Smooth muscle cell (in vitro differentiated cells): Measurements from ENCODE around the gene TMEM134. TPM values are rescaled to one million over a fixed set of nuclear protein-coding genes. Genes with fewer than 3 reads are reported as not detected.
A peak's percentile ranks its signal among the peaks of the same experiment; 100 is the strongest.

ENCODE experiments used
- DNase-seq: peaks from one replicate; lab custom pipeline; 2025; ENCODE audit not compliant: unreplicated experiment; lab: John Stamatoyannopoulos, UW
- H2AFZ ChIP-seq: fragments of 200-600 bp; sonication (generic); 2 replicates; pipeline ENCODE4 v1.6.0; 2016; ENCODE audit warnings: antibody characterized with exemption, low read depth, mild to moderate bottlenecking
- H3F3A ChIP-seq: fragments of 200-600 bp; sonication (generic); 2 replicates; pipeline ENCODE4 v1.6.0; 2017; ENCODE audit warnings: antibody characterized with exemption, low read depth
- H3K27ac ChIP-seq: fragments of 200-600 bp; sonication (generic); 2 replicates; pipeline ENCODE4 v1.5.1; 2016; ENCODE audit warnings: low read depth, mild to moderate bottlenecking
- H3K27me3 ChIP-seq: fragments of 200-600 bp; sonication (generic); 2 replicates; pipeline ENCODE4 v1.6.1; 2016; ENCODE audit warnings: low read depth, mild to moderate bottlenecking
- H3K36me3 ChIP-seq: fragments of 200-600 bp; sonication (generic); 2 replicates; pipeline ENCODE4 v1.5.1; 2016; ENCODE audit warnings: low read depth
- H3K4me1 ChIP-seq: fragments of 200-600 bp; sonication (generic); 2 replicates; pipeline ENCODE4 v1.5.1; 2016; ENCODE audit warnings: low read depth
- H3K4me2 ChIP-seq: fragments of 200-600 bp; sonication (generic); 2 replicates; pipeline ENCODE4 v1.6.0; 2016; ENCODE audit warnings: mild to moderate bottlenecking
- H3K4me3 ChIP-seq: fragments of 200-600 bp; sonication (generic); 2 replicates; pipeline ENCODE4 v1.5.1; 2016; ENCODE audit warnings: mild to moderate bottlenecking
- H3K79me2 ChIP-seq: fragments of 200-600 bp; sonication (generic); 2 replicates; pipeline ENCODE4 v1.6.0; 2016; ENCODE audit warnings: low read depth, mild to moderate bottlenecking
- H3K9ac ChIP-seq: fragments of 200-600 bp; sonication (generic); 2 replicates; pipeline ENCODE4 v1.6.0; 2016; ENCODE audit warnings: low read depth
- H3K9me3 ChIP-seq: fragments of 200-600 bp; sonication (generic); replicated peaks from 2 replicates; pipeline ENCODE4 v1.5.1; 2016; ENCODE audit warnings: low read depth
- H4K20me1 ChIP-seq: fragments of 200-600 bp; sonication (generic); 2 replicates; pipeline ENCODE4 v1.6.0; 2016; ENCODE audit warnings: low read depth
- WGBS: methylation state at CpG from one replicate; pipeline ENCODE4 v1.1.7; 2016; ENCODE audit warnings: low lambda C conversion rate; 5-methylcytosine and 5-hydroxymethylcytosine counted together
- polyA plus RNA-seq: library from polyadenylated mRNA; unstranded; fragments of >200 nt; fragmentation: Nextera tagmentation; extraction: Ambion mirVana; gene quantifications from 2 replicates; pipeline ENCODE4 v1.2.1, GENCODE V29; 2016
- total RNA-seq: library from RNA; depleted of rRNA; stranded (reverse); fragments of >200 nt; gene quantifications from 2 replicates; pipeline ENCODE4 v1.2.3, GENCODE V29; 2014
- TF ChIP-seq, protein P1 (sequence below): fragments of 200-600 bp; sonication (generic); IDR thresholded peaks from 2 replicates; pipeline ENCODE4 v1.5.1; 2017; ENCODE audit warnings: borderline replicate concordance, mild to moderate bottlenecking, antibody characterized with exemption; ENCODE audit not compliant: insufficient read depth, poor library complexity, severe bottlenecking

TMEM134 gene
- total and polyA plus RNA-seq, 2 experiments from 2014 or later: 114 to 135 TPM

DNA sequence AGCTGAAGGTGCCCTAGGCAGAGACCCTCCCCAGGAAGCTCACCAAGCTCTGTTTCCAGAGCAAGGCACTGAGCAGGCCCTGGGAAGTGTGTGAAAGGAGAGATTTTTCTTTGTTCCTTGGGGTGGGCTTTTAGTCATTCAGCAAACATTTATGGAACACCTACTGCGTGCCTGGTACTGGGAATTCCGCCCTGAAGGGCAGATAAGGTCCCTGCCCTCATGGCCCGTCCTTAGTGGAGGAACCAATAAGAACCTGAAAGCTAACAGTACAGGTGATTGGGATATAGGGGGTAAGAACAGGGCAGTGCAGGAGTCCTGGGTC is 3.9 kb downstream of the TMEM134 start:
- DNase-seq: no peak
- TF ChIP-seq, protein P1, sequence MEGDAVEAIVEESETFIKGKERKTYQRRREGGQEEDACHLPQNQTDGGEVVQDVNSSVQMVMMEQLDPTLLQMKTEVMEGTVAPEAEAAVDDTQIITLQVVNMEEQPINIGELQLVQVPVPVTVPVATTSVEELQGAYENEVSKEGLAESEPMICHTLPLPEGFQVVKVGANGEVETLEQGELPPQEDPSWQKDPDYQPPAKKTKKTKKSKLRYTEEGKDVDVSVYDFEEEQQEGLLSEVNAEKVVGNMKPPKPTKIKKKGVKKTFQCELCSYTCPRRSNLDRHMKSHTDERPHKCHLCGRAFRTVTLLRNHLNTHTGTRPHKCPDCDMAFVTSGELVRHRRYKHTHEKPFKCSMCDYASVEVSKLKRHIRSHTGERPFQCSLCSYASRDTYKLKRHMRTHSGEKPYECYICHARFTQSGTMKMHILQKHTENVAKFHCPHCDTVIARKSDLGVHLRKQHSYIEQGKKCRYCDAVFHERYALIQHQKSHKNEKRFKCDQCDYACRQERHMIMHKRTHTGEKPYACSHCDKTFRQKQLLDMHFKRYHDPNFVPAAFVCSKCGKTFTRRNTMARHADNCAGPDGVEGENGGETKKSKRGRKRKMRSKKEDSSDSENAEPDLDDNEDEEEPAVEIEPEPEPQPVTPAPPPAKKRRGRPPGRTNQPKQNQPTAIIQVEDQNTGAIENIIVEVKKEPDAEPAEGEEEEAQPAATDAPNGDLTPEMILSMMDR: no peak
- peak overlapping the region; percentile 50 for H3K4me3 ChIP-seq
- H3K27ac ChIP-seq: peak overlapping the region; percentile 92
- no peaks in the 10 kb centered on the region for H3K36me3 ChIP-seq
- H4K20me1 ChIP-seq: no peaks in the 10 kb centered on the region
- no peak overlapping the region for H2AFZ ChIP-seq
- H3K4me1 ChIP-seq: peaks cover 4% of the 10 kb centered on the region
- H3K9me3 ChIP-seq: no peaks in the 10 kb centered on the region
- H3K79me2 ChIP-seq: peaks cover 4% of the 10 kb centered on the region
- WGBS: 40% methylated on average over 3 of the region's 3 CpGs
- peak overlapping the region; percentile 77 for H3K9ac ChIP-seq
- peaks cover 3% of the 10 kb centered on the region for H3F3A ChIP-seq
- H3K27me3 ChIP-seq: no peaks in the 10 kb centered on the region
- H3K4me2 ChIP-seq: peak overlapping the region; percentile 86

DNA sequence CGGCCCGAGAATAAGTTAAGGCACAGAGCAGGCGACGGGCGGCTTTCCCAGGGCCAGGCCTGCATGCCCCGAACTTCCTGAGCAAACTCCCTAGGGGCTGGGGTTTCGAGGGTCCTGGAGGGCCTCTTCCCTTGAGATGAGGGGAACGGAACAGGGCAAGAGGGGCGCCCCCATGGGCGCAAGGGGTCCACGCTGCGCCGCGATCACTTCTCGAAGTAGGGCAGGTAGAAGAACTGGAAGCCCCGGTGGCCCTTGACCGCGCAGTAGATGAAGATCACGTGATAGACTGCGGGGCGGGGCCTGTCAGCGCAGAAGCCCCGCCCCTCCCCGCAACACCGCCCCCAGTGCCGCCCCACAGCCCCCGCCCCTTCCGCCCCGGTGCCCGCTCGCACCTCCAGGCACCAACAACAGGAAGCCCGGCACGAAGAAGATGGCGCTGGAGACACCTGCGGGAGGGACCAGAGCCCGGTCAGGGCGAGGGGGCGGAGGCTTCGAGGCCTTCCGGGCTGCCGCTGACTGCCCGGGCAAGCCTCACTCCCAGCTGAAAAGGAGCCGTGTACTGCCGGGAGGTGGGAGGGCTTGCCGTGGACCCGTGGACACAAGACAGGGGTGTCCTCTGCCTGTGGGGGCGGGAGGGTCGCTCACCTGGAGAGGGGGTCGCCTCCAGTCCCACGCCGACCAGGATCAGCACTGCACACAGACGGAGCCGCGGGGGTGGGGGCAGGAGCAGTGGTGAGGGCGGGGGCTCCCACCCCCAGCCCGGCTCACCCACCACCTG is 4.5 kb downstream of the TMEM134 start:
- no peaks in the 10 kb centered on the region for H3K9me3 ChIP-seq
- H3K36me3 ChIP-seq: no peaks in the 10 kb centered on the region
- no peak overlapping the region for H2AFZ ChIP-seq
- H3K4me1 ChIP-seq: peaks cover 3% of the 10 kb centered on the region
- TF ChIP-seq, protein P1: no peak
- peaks cover 3% of the 10 kb centered on the region for H3F3A ChIP-seq
- no peaks in the 10 kb centered on the region for H3K27me3 ChIP-seq
- peak; percentile 50 for DNase-seq
- H3K4me3 ChIP-seq: peak overlapping the region; percentile 50
- peak overlapping the region; percentile 77 for H3K9ac ChIP-seq
- H3K4me2 ChIP-seq: peak overlapping the region; percentile 86
- H4K20me1 ChIP-seq: no peaks in the 10 kb centered on the region
- peaks cover 4% of the 10 kb centered on the region for H3K79me2 ChIP-seq
- WGBS: 21% methylated on average over 42 of the region's 56 CpGs
- peak overlapping the region; percentile 92 for H3K27ac ChIP-seq

DNA sequence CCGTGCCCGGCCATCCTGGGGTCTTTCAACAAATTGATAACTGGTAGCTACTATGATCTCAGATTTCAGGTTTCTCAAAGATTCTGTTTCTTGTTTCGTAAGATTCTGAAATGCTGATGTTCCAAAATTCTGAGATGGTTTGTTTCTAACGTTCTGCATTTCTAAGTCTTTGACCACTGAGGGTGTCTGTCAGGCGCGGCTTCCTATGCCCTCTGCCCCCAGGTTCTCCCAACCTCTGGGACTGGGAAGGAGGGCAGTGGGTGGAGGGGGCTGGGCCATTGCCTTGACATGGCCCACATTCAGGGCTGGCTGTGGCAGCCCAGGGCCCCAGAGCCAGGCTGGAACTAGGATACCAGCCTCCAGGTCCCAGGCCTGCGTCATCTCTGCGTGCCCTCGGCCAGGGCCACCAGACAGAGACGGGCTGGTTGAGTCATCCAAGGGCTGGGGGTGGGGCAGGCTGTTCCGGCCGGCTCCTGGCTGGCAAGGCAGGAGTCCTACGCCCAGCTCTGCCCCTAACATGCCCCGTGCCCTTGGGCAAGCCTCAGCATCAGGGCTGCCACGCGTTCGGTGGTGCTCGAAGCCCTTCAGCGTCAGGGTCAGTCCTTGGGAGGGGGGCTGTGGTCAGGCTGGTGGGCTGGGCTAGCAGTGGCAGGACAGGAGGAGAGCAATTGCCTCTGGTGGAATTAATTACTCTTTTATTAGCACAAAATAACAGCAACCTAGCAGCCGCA is 5.2 kb downstream of the TMEM134 start:
- peak; percentile 65 for DNase-seq
- TF ChIP-seq, protein P1: no peak
- H3K27me3 ChIP-seq: no peaks in the 10 kb centered on the region
- no peaks in the 10 kb centered on the region for H3K4me1 ChIP-seq
- H3K36me3 ChIP-seq: no peaks in the 10 kb centered on the region
- peaks cover 4% of the 10 kb centered on the region for H3K79me2 ChIP-seq
- H3K27ac ChIP-seq: peak overlapping the region; percentile 92
- peak overlapping the region; percentile 50 for H3K4me3 ChIP-seq
- H3K9ac ChIP-seq: peak overlapping the region; percentile 72
- 61% methylated on average over 20 of the region's 20 CpGs for WGBS
- no peaks in the 10 kb centered on the region for H4K20me1 ChIP-seq
- peak overlapping the region; percentile 10 for H2AFZ ChIP-seq
- H3K4me2 ChIP-seq: peak overlapping the region; percentile 86
- H3K9me3 ChIP-seq: no peaks in the 10 kb centered on the region
- H3F3A ChIP-seq: peaks cover 3% of the 10 kb centered on the region
